Neural cell (in vitro differentiated cells): Measurements from ENCODE around the gene KDM8. TPM values are rescaled to one million over a fixed set of nuclear protein-coding genes. Genes with fewer than 3 reads are reported as not detected.

Experiments
- H2AFZ ChIP-seq: fragments of 200-600, 300-800 bp; sonication (generic), shearing (Covaris generic); 2 replicates; pipeline ENCODE4 v1.6.0; 2014; ENCODE audit warnings: low read depth, mild to moderate bottlenecking, antibody characterized with exemption, low read length, moderate library complexity
- H3F3A ChIP-seq: fragments of 200-600 bp; shearing (Covaris generic); 2 replicates; pipeline ENCODE4 v1.6.1; 2016; ENCODE audit warnings: mild to moderate bottlenecking, moderate library complexity, mixed read lengths, antibody characterized with exemption, low read length; ENCODE audit not compliant: insufficient read depth, poor library complexity, severe bottlenecking
- H3K27ac ChIP-seq: fragments of 200-600, 300-800 bp; sonication (generic), shearing (Covaris generic); 2 replicates; pipeline ENCODE4 v1.5.1; 2014; ENCODE audit warnings: mild to moderate bottlenecking, low read length, moderate library complexity
- H3K27me3 ChIP-seq: fragments of 300-800, 200-600 bp; sonication (generic), shearing (Covaris generic); 2 replicates; pipeline ENCODE4 v1.6.0; 2014; ENCODE audit warnings: mild to moderate bottlenecking, low read depth, low read length, moderate library complexity; ENCODE audit not compliant: insufficient read depth
- H3K36me3 ChIP-seq: fragments of 300-800, 200-600 bp; sonication (generic), shearing (Covaris generic); 2 replicates; pipeline ENCODE4 v1.5.1; 2014; ENCODE audit warnings: mild to moderate bottlenecking, antibody characterized with exemption, low read length, moderate library complexity; ENCODE audit not compliant: insufficient read depth
- H3K4me2 ChIP-seq: fragments of 300-800, 200-600 bp; sonication (generic), shearing (Covaris generic); 2 replicates; pipeline ENCODE4 v1.6.0; 2014; ENCODE audit warnings: mild to moderate bottlenecking, low read length
- H3K4me3 ChIP-seq: fragments of 300-800, 200-600 bp; sonication (generic), shearing (Covaris generic); 2 replicates; pipeline ENCODE4 v1.5.1; 2014; ENCODE audit warnings: mild to moderate bottlenecking, low read length, moderate library complexity
- H3K79me2 ChIP-seq: fragments of 200-600 bp; shearing (Covaris generic); replicated peaks from 2 replicates; pipeline ENCODE4 v1.6.0; 2014; ENCODE audit warnings: mild to moderate bottlenecking, low read length, moderate library complexity; ENCODE audit not compliant: insufficient read depth
- H3K9ac ChIP-seq: fragments of 300-800, 200-600 bp; sonication (generic), shearing (Covaris generic); 2 replicates; pipeline ENCODE4 v1.6.1; 2016; ENCODE audit warnings: mild to moderate bottlenecking, low read length, mixed read lengths
- H3K9me2 ChIP-seq: fragments of 200-600 bp; shearing (Covaris generic); 2 replicates; pipeline ENCODE4 v1.6.1; 2016; ENCODE audit warnings: mild to moderate bottlenecking, low read length, mixed read lengths; ENCODE audit not compliant: insufficient read depth
- H3K9me3 ChIP-seq: fragments of 200-600, 300-800 bp; sonication (generic), shearing (Covaris generic); 2 replicates; pipeline ENCODE4 v1.6.1; 2016; ENCODE audit warnings: mild to moderate bottlenecking, mixed run types, low read length, moderate library complexity, mixed read lengths
- H4K20me1 ChIP-seq: fragments of 200-600 bp; shearing (Covaris generic); 2 replicates; pipeline ENCODE4 v1.6.1; 2016; ENCODE audit warnings: mild to moderate bottlenecking, mixed run types; ENCODE audit not compliant: insufficient read depth
- EP300 ChIP-seq: fragments of 450-650 bp; conservative IDR thresholded peaks from 2 replicates; pipeline ENCODE4 v1.6.1; 2014; ENCODE audit warnings: antibody characterized with exemption, mild to moderate bottlenecking, moderate library complexity; ENCODE audit not compliant: poor library complexity, severe bottlenecking
- EZH2 ChIP-seq: fragments of 200-600, 300-800 bp; shearing (Covaris generic), sonication (generic); IDR thresholded peaks from 2 replicates; pipeline ENCODE4 v1.6.1; 2014; ENCODE audit warnings: antibody characterized with exemption, low read length, borderline replicate concordance, mild to moderate bottlenecking; ENCODE audit not compliant: insufficient read depth, poor library complexity, severe bottlenecking
- MXI1 ChIP-seq: fragments of 450-650 bp; conservative IDR thresholded peaks from 2 replicates; pipeline ENCODE4 v1.6.1; 2014; ENCODE audit warnings: antibody characterized with exemption, mild to moderate bottlenecking; ENCODE audit not compliant: poor library complexity, severe bottlenecking
- POLR2AphosphoS5 ChIP-seq: IDR thresholded peaks from 2 replicates; pipeline ENCODE4 v1.6.1; 2012
- RAD21 ChIP-seq: fragments of 450-650 bp; conservative IDR thresholded peaks from 2 replicates; pipeline ENCODE4 v1.6.1; 2014; ENCODE audit warnings: antibody characterized with exemption, mild to moderate bottlenecking, moderate library complexity
- SMC3 ChIP-seq: fragments of 450-650 bp; conservative IDR thresholded peaks from 2 replicates; pipeline ENCODE4 v1.6.1; 2014; ENCODE audit warnings: antibody characterized with exemption, mild to moderate bottlenecking, moderate library complexity; ENCODE audit not compliant: poor library complexity
- TAF1 ChIP-seq: IDR thresholded peaks from 2 replicates; pipeline ENCODE4 v1.6.1; 2012; ENCODE audit warnings: low read depth
- polyA plus RNA-seq: library from polyadenylated mRNA; depleted of rRNA; stranded (reverse); fragments of >200 nt; gene quantifications from 2 replicates; pipeline ENCODE4 v1.2.3, GENCODE V29; 2014
- TF ChIP-seq, protein P1 (sequence below): IDR thresholded peaks from 2 replicates; pipeline ENCODE4 v1.6.1; 2012; ENCODE audit warnings: borderline replicate concordance
- TF ChIP-seq, protein P2 (sequence below): fragments of 450-650 bp; IDR thresholded peaks from 2 replicates; pipeline ENCODE4 v1.5.1; 2014; ENCODE audit warnings: antibody characterized with exemption, mild to moderate bottlenecking, moderate library complexity; ENCODE audit not compliant: poor library complexity, severe bottlenecking

Gene KDM8
- polyA plus RNA-seq, 1 donor from 2014 or later = 4.0 TPM

DNA sequence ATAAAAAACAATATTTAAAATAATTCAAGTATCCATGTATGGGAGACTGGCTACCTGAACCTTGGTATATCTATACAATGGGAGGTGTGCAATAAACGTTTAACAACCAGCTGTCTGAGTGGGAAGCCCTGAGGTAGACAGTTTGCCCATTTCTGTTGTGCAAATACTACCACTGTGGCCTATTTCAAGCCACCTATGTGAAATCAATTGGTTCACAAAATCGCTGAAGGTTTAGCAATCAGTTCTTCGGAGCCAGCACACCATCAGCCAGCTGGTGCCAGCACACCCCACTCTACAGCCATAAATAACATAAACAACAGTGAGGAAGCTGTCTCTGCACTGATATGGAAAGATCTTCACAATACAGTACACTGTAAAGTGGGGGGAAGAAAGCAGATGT is 46.7 kb upstream of the KDM8 start:
- Histone ChIP-seq H3F3A (no peaks in the 10 kb centered on the region), H3K79me2 (no peaks in the 10 kb centered on the region), H4K20me1 (no peaks in the 10 kb centered on the region), H3K9me2 (no peaks in the 10 kb centered on the region), H3K27me3 (no peaks in the 10 kb centered on the region), H3K36me3 (no peaks in the 10 kb centered on the region), H3K4me2 (no peak overlapping the region), H3K9ac (no peak overlapping the region), H3K9me3 (no peaks in the 10 kb centered on the region), H3K4me3 (no peak overlapping the region), H2AFZ (no peak overlapping the region), H3K27ac (no peak overlapping the region)
- TF ChIP-seq, protein P1, sequence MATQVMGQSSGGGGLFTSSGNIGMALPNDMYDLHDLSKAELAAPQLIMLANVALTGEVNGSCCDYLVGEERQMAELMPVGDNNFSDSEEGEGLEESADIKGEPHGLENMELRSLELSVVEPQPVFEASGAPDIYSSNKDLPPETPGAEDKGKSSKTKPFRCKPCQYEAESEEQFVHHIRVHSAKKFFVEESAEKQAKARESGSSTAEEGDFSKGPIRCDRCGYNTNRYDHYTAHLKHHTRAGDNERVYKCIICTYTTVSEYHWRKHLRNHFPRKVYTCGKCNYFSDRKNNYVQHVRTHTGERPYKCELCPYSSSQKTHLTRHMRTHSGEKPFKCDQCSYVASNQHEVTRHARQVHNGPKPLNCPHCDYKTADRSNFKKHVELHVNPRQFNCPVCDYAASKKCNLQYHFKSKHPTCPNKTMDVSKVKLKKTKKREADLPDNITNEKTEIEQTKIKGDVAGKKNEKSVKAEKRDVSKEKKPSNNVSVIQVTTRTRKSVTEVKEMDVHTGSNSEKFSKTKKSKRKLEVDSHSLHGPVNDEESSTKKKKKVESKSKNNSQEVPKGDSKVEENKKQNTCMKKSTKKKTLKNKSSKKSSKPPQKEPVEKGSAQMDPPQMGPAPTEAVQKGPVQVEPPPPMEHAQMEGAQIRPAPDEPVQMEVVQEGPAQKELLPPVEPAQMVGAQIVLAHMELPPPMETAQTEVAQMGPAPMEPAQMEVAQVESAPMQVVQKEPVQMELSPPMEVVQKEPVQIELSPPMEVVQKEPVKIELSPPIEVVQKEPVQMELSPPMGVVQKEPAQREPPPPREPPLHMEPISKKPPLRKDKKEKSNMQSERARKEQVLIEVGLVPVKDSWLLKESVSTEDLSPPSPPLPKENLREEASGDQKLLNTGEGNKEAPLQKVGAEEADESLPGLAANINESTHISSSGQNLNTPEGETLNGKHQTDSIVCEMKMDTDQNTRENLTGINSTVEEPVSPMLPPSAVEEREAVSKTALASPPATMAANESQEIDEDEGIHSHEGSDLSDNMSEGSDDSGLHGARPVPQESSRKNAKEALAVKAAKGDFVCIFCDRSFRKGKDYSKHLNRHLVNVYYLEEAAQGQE = no peak
- TF ChIP-seq EP300 (no peak), TAF1 (no peak)
- TF ChIP-seq, protein P2, sequence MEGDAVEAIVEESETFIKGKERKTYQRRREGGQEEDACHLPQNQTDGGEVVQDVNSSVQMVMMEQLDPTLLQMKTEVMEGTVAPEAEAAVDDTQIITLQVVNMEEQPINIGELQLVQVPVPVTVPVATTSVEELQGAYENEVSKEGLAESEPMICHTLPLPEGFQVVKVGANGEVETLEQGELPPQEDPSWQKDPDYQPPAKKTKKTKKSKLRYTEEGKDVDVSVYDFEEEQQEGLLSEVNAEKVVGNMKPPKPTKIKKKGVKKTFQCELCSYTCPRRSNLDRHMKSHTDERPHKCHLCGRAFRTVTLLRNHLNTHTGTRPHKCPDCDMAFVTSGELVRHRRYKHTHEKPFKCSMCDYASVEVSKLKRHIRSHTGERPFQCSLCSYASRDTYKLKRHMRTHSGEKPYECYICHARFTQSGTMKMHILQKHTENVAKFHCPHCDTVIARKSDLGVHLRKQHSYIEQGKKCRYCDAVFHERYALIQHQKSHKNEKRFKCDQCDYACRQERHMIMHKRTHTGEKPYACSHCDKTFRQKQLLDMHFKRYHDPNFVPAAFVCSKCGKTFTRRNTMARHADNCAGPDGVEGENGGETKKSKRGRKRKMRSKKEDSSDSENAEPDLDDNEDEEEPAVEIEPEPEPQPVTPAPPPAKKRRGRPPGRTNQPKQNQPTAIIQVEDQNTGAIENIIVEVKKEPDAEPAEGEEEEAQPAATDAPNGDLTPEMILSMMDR = no peak

DNA sequence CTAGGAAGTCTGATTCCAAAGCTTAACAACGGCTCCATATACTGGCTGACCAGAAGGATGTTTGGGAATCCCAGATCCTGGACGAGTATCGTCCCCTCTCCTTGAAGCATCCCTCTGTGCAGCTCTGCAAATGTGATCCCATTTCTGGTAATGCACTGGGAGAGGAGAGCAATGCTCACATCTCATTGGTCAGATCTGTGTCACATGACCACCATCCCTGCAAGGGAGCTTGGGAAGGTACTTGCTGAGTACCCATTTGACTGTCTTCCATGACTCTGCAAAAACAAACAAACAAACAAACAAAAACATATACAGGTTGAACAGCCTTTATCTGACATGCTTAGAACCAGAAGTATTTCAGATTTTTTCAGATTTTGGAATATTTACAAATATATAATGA is 41.9 kb upstream of the KDM8 start:
- Histone ChIP-seq H3K9me2 (no peaks in the 10 kb centered on the region), H2AFZ (no peak overlapping the region), H3K79me2 (no peaks in the 10 kb centered on the region), H3K4me2 (no peak overlapping the region), H3F3A (no peaks in the 10 kb centered on the region), H4K20me1 (no peaks in the 10 kb centered on the region), H3K4me3 (no peak overlapping the region), H3K27ac (no peak overlapping the region), H3K27me3 (no peaks in the 10 kb centered on the region), H3K9ac (no peak overlapping the region), H3K9me3 (no peaks in the 10 kb centered on the region), H3K36me3 (no peaks in the 10 kb centered on the region)
- TF ChIP-seq EP300 (no peak), POLR2AphosphoS5 (no peak), MXI1 (no peak), RAD21 (no peak), SMC3 (no peak), TAF1 (no peak), EZH2 (no peak)
- TF ChIP-seq, protein P2 = no peak
- TF ChIP-seq, protein P1 = no peak
